Brain microvascular endothelial cell (primary cell): ENCODE data around the gene KRTAP6-1.

ENCODE experiments used
- DNase-seq: peaks from one replicate; pipeline ENCODE4 v3.0.0-alpha.2; 2020
- H3K27ac ChIP-seq: fragments of 250-450 bp; sonication (Bioruptor Pico); 2 replicates; pipeline ENCODE4 v1.5.1; 2020; ENCODE audit warnings: mild to moderate bottlenecking, moderate library complexity
- H3K27me3 ChIP-seq: fragments of 250-450 bp; sonication (Bioruptor Pico); replicated peaks from 2 replicates; pipeline ENCODE4 v1.5.1; 2020; ENCODE audit warnings: mild to moderate bottlenecking
- H3K36me3 ChIP-seq: fragments of 250-450 bp; sonication (Bioruptor Pico); replicated peaks from 2 replicates; pipeline ENCODE4 v1.5.1; 2020; ENCODE audit warnings: mild to moderate bottlenecking
- H3K4me3 ChIP-seq: 2 replicates; pipeline ENCODE4 v1.5.1; 2011; ENCODE audit warnings: low read depth, mild to moderate bottlenecking, control low read depth, low read length, moderate library complexity
- in situ Hi-C: cut with HindIII; loops from 2 replicates; pipeline ENCODE4 v1.10.0; 2017; ENCODE audit warnings: low sequenced_read_pairs, low pct_ligation_motif_present
- TF ChIP-seq, protein P1 (sequence below): IDR thresholded peaks from 2 replicates; pipeline ENCODE4 v1.5.1; 2011; ENCODE audit warnings: low read depth, mild to moderate bottlenecking, moderate library complexity, low read length, control low read depth, inconsistent platforms; ENCODE audit errors: missing control alignments

The KRTAP6-1 gene, protein sequence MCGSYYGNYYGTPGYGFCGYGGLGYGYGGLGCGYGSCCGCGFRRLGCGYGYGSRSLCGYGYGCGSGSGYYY

DNA sequence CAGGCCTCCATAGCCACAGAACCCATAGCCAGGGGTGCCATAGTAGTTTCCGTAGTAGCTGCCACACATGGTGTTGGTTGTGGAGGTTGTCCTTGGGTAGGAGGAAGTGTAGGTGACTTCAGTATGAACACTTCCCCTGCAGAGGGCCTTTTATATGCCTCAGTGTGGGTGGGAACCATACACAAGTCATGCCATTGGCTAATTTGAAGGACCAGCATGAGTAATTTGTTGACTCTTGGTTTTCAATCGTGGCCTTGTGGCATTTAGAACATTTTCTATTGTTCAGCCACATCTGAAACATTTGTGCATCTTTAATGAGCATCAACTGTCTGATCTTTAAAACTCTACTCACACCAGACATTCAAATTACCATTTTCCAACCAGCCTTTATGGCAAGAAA is at the start of gene KRTAP6-1:
Gene KRTAP6-1 (minus strand): TSS at position 95 of the 400 bp plus-strand sequence. CDS start 26 bp downstream, at position 69.
- TF ChIP-seq, protein P1, sequence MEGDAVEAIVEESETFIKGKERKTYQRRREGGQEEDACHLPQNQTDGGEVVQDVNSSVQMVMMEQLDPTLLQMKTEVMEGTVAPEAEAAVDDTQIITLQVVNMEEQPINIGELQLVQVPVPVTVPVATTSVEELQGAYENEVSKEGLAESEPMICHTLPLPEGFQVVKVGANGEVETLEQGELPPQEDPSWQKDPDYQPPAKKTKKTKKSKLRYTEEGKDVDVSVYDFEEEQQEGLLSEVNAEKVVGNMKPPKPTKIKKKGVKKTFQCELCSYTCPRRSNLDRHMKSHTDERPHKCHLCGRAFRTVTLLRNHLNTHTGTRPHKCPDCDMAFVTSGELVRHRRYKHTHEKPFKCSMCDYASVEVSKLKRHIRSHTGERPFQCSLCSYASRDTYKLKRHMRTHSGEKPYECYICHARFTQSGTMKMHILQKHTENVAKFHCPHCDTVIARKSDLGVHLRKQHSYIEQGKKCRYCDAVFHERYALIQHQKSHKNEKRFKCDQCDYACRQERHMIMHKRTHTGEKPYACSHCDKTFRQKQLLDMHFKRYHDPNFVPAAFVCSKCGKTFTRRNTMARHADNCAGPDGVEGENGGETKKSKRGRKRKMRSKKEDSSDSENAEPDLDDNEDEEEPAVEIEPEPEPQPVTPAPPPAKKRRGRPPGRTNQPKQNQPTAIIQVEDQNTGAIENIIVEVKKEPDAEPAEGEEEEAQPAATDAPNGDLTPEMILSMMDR: no peak
- H3K4me3 ChIP-seq: no peak within 1 kb of the TSS
- no peaks in the 10 kb centered on the region for H3K27me3 ChIP-seq
- in situ Hi-C loops: no loop called here
- H3K27ac ChIP-seq: no peak within 1 kb of the TSS
- no peak for DNase-seq
- no peaks in the 10 kb centered on the region for H3K36me3 ChIP-seq

DNA sequence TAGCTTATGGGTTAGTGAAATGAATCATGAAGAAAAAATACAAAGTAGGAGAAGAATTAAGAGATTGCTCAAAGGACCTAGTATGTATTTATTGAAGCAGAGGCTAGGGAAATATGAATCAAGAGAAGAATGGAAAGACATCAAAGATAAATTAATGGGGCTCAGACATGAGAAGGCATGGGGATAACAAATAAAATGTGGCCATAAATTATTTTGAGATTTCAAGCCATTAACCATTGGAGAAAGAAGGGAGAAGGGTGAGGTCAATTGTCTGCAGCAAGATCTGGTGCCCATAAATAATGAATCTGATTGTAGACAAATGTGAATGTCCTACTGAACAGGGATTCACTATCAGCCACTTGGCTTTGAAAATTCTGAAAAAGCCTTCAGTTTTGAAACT is 39.2 kb upstream of the KRTAP6-1 start:
- TF ChIP-seq, protein P1: no peak
- in situ Hi-C loops: no loop called here

DNA sequence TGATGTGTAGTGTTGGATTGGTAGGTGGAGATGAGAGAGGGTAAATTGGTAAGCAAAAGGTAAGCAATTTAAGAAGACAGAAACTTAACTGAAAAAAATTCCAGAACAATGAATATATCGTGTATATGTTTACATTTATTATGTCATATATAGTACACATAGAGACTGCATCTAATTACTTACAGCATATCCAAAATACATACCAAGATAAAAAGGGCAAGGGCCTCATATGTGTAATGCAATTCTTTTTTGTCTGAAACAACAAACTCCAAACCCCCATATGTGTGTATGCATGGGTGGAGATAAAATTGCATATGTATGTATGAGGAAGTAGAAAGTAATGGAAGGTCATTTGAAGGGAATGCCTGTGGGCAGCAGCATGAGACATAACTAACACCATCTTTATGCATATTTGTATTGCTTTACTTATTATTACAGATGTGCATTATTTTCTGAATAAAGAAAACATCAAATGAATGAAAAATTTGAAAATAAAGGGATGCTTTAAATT is 33.2 kb upstream of the KRTAP6-1 start:
- H3K27me3 ChIP-seq: no peaks in the 10 kb centered on the region
- in situ Hi-C loops: no loop called here
- no peaks in the 10 kb centered on the region for H3K36me3 ChIP-seq
- no peak overlapping the region for H3K4me3 ChIP-seq
- TF ChIP-seq, protein P1: no peak
- no peak for DNase-seq
- no peak overlapping the region for H3K27ac ChIP-seq

More for the DNA sequence above, 39.2 kb upstream of the KRTAP6-1 start:
- Histone ChIP-seq H3K27me3 (no peaks in the 10 kb centered on the region), H3K27ac (no peak overlapping the region), H3K4me3 (no peak overlapping the region), H3K36me3 (no peaks in the 10 kb centered on the region)
- no peak for DNase-seq

DNA sequence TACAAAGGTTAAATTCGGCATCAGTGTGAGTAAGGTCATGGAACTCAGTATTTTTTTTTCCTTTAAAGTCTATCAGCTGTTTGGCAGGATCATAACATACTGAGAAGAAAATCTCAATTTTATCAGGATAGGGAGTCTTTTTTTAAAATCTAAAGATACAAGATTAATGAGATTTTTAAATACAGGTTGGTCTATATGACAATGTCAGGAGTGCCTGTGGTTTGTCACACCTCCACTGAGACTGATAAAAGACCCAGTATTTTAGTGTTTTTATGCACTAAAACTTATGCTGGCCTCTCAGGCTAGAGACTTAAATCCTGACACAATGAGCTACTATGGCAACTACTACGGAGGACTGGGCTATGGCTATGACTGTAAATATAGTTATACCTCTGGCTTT is 28.8 kb upstream of the KRTAP6-1 start, which contains the start of gene KRTAP20-3:
Gene KRTAP20-3 (plus strand): TSS at position 301 of the 400 bp plus-strand sequence.
- no peaks in the 10 kb centered on the region for H3K27me3 ChIP-seq

DNA sequence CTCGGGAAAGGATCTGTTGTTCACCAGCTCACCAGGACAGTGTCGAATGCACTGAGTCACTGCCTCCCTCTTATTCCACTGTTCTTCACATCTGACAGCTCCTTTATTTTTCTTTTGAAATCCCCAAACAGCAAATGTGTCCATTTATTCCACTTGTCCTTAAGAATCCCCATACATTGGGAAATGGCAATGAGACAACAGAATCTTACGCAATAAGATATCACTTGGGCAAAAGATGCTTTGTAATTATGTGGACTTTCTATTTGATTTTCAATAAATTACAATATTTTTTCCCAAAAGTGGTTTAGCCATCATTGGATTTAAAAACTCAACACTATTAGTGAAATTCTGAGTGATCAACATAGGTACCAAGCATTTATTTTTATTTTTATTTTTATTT is 25.0 kb upstream of the KRTAP6-1 start:
- in situ Hi-C loops: no loop called here
- DNase-seq: no peak
- Histone ChIP-seq H3K4me3 (no peak overlapping the region), H3K36me3 (no peaks in the 10 kb centered on the region), H3K27me3 (no peaks in the 10 kb centered on the region), H3K27ac (no peak overlapping the region)
- TF ChIP-seq, protein P1: no peak

More for the DNA sequence above, 28.8 kb upstream of the KRTAP6-1 start, which contains the start of gene KRTAP20-3:
- Histone ChIP-seq H3K27ac (no peak within 1 kb of the TSS), H3K4me3 (no peak within 1 kb of the TSS), H3K36me3 (no peaks in the 10 kb centered on the region)
- in situ Hi-C loops: no loop called here
- DNase-seq: no peak
- TF ChIP-seq, protein P1: no peak

DNA sequence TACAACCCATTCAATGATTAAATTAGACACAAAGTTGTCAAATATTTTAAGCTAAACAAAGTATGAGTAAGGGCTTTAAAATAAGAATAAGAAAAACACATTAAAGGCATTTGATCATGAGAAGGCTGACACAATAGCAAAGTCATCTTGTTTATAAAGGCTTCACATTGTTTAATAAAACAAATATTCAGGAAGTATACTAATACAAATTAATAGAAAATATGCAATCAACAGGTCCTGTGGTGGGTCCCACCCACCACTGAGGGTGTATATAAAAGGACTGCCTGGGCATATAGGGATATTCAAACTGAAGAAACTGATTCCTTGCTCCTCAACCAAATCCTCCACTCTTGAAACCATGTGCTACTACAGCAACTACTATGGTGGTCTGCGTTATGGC is 21.2 kb upstream of the KRTAP6-1 start, which contains the start of gene KRTAP20-2:
Gene KRTAP20-2 (plus strand): TSS at position 301 of the 400 bp plus-strand sequence. CDS start 58 bp downstream, at position 359.
- Histone ChIP-seq H3K36me3 (no peaks in the 10 kb centered on the region), H3K4me3 (no peak within 1 kb of the TSS), H3K27ac (no peak within 1 kb of the TSS), H3K27me3 (no peaks in the 10 kb centered on the region)
- DNase-seq: no peak
- in situ Hi-C loops: no loop called here
- TF ChIP-seq, protein P1: no peak
